KMS-11 (cell line): ENCODE data around the gene GLP1R.

Experiments used
- H2AFZ ChIP-seq: fragments of 200-600 bp; sonication (generic); 2 replicates; pipeline ENCODE4 v1.6.1; 2016; ENCODE audit warnings: antibody characterized with exemption, mixed run types, low read depth
- H3K27ac ChIP-seq: fragments of 200-600 bp; sonication (generic); 2 replicates; pipeline ENCODE4 v1.6.1; 2016; ENCODE audit warnings: mild to moderate bottlenecking, mixed run types
- H3K27me3 ChIP-seq: fragments of 200-600 bp; sonication (generic); 2 replicates; pipeline ENCODE4 v1.6.1; 2017; ENCODE audit warnings: mild to moderate bottlenecking, low read depth, mixed run types, moderate library complexity; ENCODE audit not compliant: insufficient read depth
- H3K36me3 ChIP-seq: fragments of 200-600 bp; sonication (generic); 2 replicates; pipeline ENCODE4 v1.6.1; 2017; ENCODE audit warnings: mild to moderate bottlenecking, mixed run types; ENCODE audit not compliant: insufficient read depth
- H3K4me1 ChIP-seq: fragments of 200-600 bp; sonication (generic); 2 replicates; pipeline ENCODE4 v1.6.1; 2016; ENCODE audit warnings: mild to moderate bottlenecking, low read depth, mixed run types; ENCODE audit not compliant: poor library complexity, severe bottlenecking
- H3K4me2 ChIP-seq: fragments of 200-600 bp; sonication (generic); 2 replicates; pipeline ENCODE4 v1.7.0; 2016; ENCODE audit warnings: mild to moderate bottlenecking, mixed run types
- H3K4me3 ChIP-seq: fragments of 200-600 bp; sonication (generic); IDR thresholded peaks from 2 replicates; pipeline ENCODE4 v1.6.1; 2017; ENCODE audit warnings: low read depth, low read length, mixed read lengths; ENCODE audit not compliant: insufficient read depth
- H3K79me2 ChIP-seq: fragments of 200-600 bp; sonication (generic); 2 replicates; pipeline ENCODE4 v1.6.1; 2016; ENCODE audit warnings: low read depth, mixed run types; ENCODE audit not compliant: insufficient read depth
- H3K9ac ChIP-seq: fragments of 200-600 bp; sonication (generic); 2 replicates; pipeline ENCODE4 v1.6.1; 2016; ENCODE audit warnings: mild to moderate bottlenecking, mixed run types
- H4K20me1 ChIP-seq: fragments of 200-600 bp; sonication (generic); 2 replicates; pipeline ENCODE4 v1.6.1; 2016; ENCODE audit warnings: mild to moderate bottlenecking, mixed run types; ENCODE audit not compliant: insufficient read depth
- TF ChIP-seq, protein P1 (sequence below): fragments of 200-600 bp; sonication (generic); conservative IDR thresholded peaks from 2 replicates; pipeline ENCODE4 v1.6.1; 2017; ENCODE audit warnings: low read depth, mild to moderate bottlenecking, antibody characterized with exemption, low read length, moderate library complexity, mixed read lengths

GLP1R gene

DNA sequence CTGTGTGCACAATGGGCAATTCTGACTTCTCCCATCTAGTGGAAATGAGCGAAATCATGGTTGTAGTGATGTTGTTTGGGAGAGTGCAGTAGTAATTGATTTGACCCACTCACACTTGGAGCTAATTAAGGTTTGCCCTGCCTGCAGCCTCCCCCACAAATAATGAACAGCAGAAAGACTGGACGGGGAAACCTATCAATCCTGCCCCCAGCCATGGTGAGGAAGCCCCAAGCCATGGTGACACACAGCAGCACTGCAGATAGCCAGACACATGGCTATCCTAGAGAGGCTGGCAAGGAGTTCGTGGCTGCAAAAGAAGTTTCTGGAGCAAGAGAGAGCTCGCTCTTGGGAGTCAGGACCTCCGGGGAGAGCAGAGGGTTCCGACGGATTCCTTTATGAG is 38.6 kb downstream of the GLP1R start:
- Histone ChIP-seq H2AFZ (no peak overlapping the region), H3K4me1 (peaks cover 16% of the 10 kb centered on the region), H3K4me3 (no peak overlapping the region), H3K27me3 (peaks cover 55% of the 10 kb centered on the region; the same call in 1 of the 2 replicates), H3K9ac (no peak overlapping the region), H4K20me1 (no peaks in the 10 kb centered on the region), H3K27ac (no peak overlapping the region), H3K79me2 (no peaks in the 10 kb centered on the region), H3K4me2 (no peak overlapping the region), H3K36me3 (no peaks in the 10 kb centered on the region)
- TF ChIP-seq, protein P1, sequence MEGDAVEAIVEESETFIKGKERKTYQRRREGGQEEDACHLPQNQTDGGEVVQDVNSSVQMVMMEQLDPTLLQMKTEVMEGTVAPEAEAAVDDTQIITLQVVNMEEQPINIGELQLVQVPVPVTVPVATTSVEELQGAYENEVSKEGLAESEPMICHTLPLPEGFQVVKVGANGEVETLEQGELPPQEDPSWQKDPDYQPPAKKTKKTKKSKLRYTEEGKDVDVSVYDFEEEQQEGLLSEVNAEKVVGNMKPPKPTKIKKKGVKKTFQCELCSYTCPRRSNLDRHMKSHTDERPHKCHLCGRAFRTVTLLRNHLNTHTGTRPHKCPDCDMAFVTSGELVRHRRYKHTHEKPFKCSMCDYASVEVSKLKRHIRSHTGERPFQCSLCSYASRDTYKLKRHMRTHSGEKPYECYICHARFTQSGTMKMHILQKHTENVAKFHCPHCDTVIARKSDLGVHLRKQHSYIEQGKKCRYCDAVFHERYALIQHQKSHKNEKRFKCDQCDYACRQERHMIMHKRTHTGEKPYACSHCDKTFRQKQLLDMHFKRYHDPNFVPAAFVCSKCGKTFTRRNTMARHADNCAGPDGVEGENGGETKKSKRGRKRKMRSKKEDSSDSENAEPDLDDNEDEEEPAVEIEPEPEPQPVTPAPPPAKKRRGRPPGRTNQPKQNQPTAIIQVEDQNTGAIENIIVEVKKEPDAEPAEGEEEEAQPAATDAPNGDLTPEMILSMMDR = no peak

DNA sequence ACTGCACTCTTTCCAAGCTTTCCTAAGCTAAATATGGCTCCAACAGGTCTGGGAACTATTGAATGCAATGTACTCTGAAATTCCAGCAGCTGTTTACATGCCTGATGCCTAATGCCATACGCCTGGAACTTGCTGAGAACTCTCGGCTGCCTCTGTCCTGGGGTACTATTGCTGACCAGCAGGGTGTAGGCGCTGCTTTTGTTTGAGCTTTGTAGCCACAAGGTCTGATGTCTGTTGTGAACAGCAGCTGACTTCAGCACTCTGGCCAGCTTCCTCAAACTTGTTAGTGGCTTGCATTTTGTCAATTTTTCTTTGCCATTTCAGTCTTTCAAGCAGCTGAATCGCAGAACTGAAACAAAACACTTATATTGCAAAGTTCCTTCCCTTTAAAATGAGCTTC is 39.8 kb downstream of the GLP1R start:
- H2AFZ ChIP-seq = no peak overlapping the region
- TF ChIP-seq, protein P1 = no peak
- H3K36me3 ChIP-seq = no peaks in the 10 kb centered on the region
- no peaks in the 10 kb centered on the region for H4K20me1 ChIP-seq
- peaks cover 53% of the 10 kb centered on the region; the same call in 1 of the 2 replicates for H3K27me3 ChIP-seq
- H3K4me2 ChIP-seq = no peak overlapping the region
- H3K4me1 ChIP-seq = peaks cover 16% of the 10 kb centered on the region
- no peaks in the 10 kb centered on the region for H3K79me2 ChIP-seq
- H3K9ac ChIP-seq = no peak overlapping the region
- H3K27ac ChIP-seq = no peak overlapping the region
- H3K4me3 ChIP-seq = no peak overlapping the region

DNA sequence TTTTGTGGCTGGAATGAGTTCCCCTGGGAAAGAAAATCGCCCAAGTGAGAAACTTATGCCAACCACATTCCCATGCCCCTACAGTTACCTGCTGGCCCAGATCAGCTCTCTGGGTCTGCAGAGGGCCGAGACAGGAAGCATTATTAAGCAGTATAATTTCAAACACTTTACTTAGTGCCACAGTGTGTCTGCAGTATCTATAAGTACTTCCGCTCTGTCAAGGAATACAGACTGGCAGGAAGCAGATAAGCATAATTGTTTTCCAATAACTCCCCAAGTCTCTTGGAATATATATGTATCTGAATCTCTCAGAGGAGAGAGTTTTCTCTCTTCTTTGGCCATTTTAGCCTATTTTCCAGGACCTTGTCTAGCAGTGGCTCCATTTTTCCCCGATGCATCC is 41.5 kb downstream of the GLP1R start:
- Histone ChIP-seq H3K4me3 (no peak overlapping the region), H3K27ac (no peak overlapping the region), H3K4me1 (peaks cover 16% of the 10 kb centered on the region), H2AFZ (no peak overlapping the region), H3K9ac (no peak overlapping the region), H4K20me1 (no peaks in the 10 kb centered on the region), H3K27me3 (peaks cover 43% of the 10 kb centered on the region; the same call in 1 of the 2 replicates), H3K36me3 (no peaks in the 10 kb centered on the region), H3K4me2 (no peak overlapping the region), H3K79me2 (no peaks in the 10 kb centered on the region)
- TF ChIP-seq, protein P1 = no peak

DNA sequence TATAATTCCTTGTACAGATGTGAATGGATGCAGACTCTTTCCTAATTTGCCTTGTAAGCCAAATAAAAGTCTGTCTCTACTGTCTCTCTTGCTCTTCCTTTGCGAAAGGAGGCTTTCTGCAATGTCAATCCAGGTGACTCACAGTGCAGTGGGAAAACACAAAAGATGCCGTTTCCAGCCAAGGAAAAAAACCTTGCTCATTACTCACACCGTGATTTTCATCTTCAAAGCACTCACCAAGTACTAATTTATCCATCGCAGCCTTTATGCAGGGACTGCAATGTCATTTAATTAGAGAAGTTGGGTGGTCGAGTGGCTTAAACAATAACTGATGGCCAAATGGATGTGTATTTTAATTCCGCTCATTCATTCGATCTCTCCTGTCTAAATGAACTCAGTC is 42.6 kb downstream of the GLP1R start:
- no peak overlapping the region for H2AFZ ChIP-seq
- H3K79me2 ChIP-seq = no peaks in the 10 kb centered on the region
- H3K4me1 ChIP-seq = peaks cover 9% of the 10 kb centered on the region
- TF ChIP-seq, protein P1 = no peak
- no peaks in the 10 kb centered on the region for H4K20me1 ChIP-seq
- H3K27me3 ChIP-seq = peaks cover 35% of the 10 kb centered on the region; the same call in 1 of the 2 replicates
- H3K4me2 ChIP-seq = no peak overlapping the region
- H3K27ac ChIP-seq = no peak overlapping the region
- no peak overlapping the region for H3K4me3 ChIP-seq
- no peak overlapping the region for H3K9ac ChIP-seq
- no peaks in the 10 kb centered on the region for H3K36me3 ChIP-seq
